GM23248 (cell line): ENCODE results near the gene AHSG. TPM values are rescaled to one million over a fixed set of nuclear protein-coding genes. Genes with fewer than 3 reads are reported as not detected.
A peak's percentile ranks its signal among the peaks of the same experiment; 100 is the strongest.

ENCODE experiments used
- DNase-seq: peaks from one replicate; pipeline ENCODE4 v3.0.0-alpha.2; 2015
- H2AFZ ChIP-seq: fragments of 200-600 bp; sonication (generic); 2 replicates; pipeline ENCODE4 v1.6.1; 2016; ENCODE audit warnings: antibody characterized with exemption
- H3F3A ChIP-seq: fragments of 200-600 bp; sonication (generic); 2 replicates; pipeline ENCODE4 v1.6.1; 2016; ENCODE audit warnings: mild to moderate bottlenecking, antibody characterized with exemption, mixed run types; ENCODE audit not compliant: insufficient read depth
- H3K27ac ChIP-seq: fragments of 200-600 bp; sonication (generic); 2 replicates; pipeline ENCODE4 v1.5.1; 2016; ENCODE audit warnings: mild to moderate bottlenecking
- H3K27me3 ChIP-seq: fragments of 200-600 bp; sonication (generic); replicated peaks from 2 replicates; pipeline ENCODE4 v1.6.1; 2016; ENCODE audit warnings: mild to moderate bottlenecking; ENCODE audit not compliant: insufficient read depth
- H3K36me3 ChIP-seq: fragments of 200-600 bp; sonication (generic); 2 replicates; pipeline ENCODE4 v1.6.1; 2016; ENCODE audit warnings: low read depth, mild to moderate bottlenecking
- H3K4me1 ChIP-seq: fragments of 200-600 bp; sonication (generic); 2 replicates; pipeline ENCODE4 v1.6.1; 2016; ENCODE audit warnings: mild to moderate bottlenecking; ENCODE audit not compliant: insufficient read depth
- H3K4me2 ChIP-seq: fragments of 200-600 bp; sonication (generic); one replicate; pipeline ENCODE4 v1.6.1; 2016; ENCODE audit warnings: mild to moderate bottlenecking; ENCODE audit not compliant: unreplicated experiment
- H3K4me3 ChIP-seq: fragments of 200-600 bp; sonication (generic); 2 replicates; pipeline ENCODE4 v1.5.1; 2016; ENCODE audit warnings: mild to moderate bottlenecking
- H3K79me2 ChIP-seq: fragments of 200-600 bp; sonication (generic); 2 replicates; pipeline ENCODE4 v1.6.1; 2016; ENCODE audit warnings: mild to moderate bottlenecking; ENCODE audit not compliant: insufficient read depth
- H3K9ac ChIP-seq: fragments of 200-600 bp; sonication (generic); 2 replicates; pipeline ENCODE4 v1.6.1; 2016; ENCODE audit warnings: mild to moderate bottlenecking
- H3K9me2 ChIP-seq: fragments of 200-600 bp; sonication (generic); 2 replicates; pipeline ENCODE4 v1.6.1; 2016; ENCODE audit warnings: mixed run types, mild to moderate bottlenecking, moderate library complexity; ENCODE audit not compliant: insufficient read depth
- H3K9me3 ChIP-seq: fragments of 200-600 bp; sonication (generic); one replicate; pipeline ENCODE4 v1.6.1; 2017; ENCODE audit warnings: low read depth
- H4K20me1 ChIP-seq: fragments of 200-600 bp; sonication (generic); 2 replicates; pipeline ENCODE4 v1.6.0; 2016; ENCODE audit not compliant: insufficient read depth
- EZH2 ChIP-seq: fragments of 200-600 bp; sonication (generic); IDR thresholded peaks from 2 replicates; pipeline ENCODE4 v1.6.1; 2018; ENCODE audit warnings: antibody characterized with exemption, mild to moderate bottlenecking; ENCODE audit not compliant: insufficient read depth, poor library complexity, severe bottlenecking
- EZH2phosphoT487 ChIP-seq: fragments of 200-600 bp; sonication (generic); IDR thresholded peaks from 2 replicates; pipeline ENCODE4 v1.6.1; 2018; ENCODE audit warnings: antibody characterized with exemption, moderate library complexity, mild to moderate bottlenecking, low read depth; ENCODE audit not compliant: insufficient read depth
- WGBS, 2 experiments: methylation state at CpG; one replicate each; pipeline ENCODE4 v1.1.6; 2015 to 2017; ENCODE audit warnings: low lambda C conversion rate in 2 of 2, low coverage in 1 of 2; ENCODE audit errors: missing lambda C conversion rate in 2 of 2; 5-methylcytosine and 5-hydroxymethylcytosine counted together
- in situ Hi-C: fragments of 300-500 bp; cut with MboI; formaldehyde crosslinking; loops from 2 replicates; pipeline ENCODE4 v1.15.0; 2020
- polyA plus RNA-seq: library from polyadenylated mRNA; unstranded; fragments of >200 nt; fragmentation: Nextera tagmentation; extraction: Ambion mirVana; gene quantifications from 2 replicates; pipeline ENCODE4 v1.2.1, GENCODE V29; 2016
- total RNA-seq: library from RNA; depleted of rRNA; stranded (reverse); fragments of >200 nt; shearing (Covaris generic); gene quantifications from 2 replicates; pipeline ENCODE4 v1.2.3, GENCODE V29; 2014

AHSG gene
- total and polyA plus RNA-seq, 2 experiments from 2014 or later = not detected

GRCh38 chr3:186569779-186570095, 43.1 kb upstream of the AHSG start:
- H4K20me1 ChIP-seq = no peaks in the 10 kb centered on the region
- peaks cover 15% of the 10 kb centered on the region for H3K4me1 ChIP-seq
- in situ Hi-C loops = no loop called here
- peak overlapping the region; percentile 87 for H3K4me3 ChIP-seq
- peak overlapping the region; percentile 97 for H2AFZ ChIP-seq
- peaks cover 70% of the 10 kb centered on the region for H3K79me2 ChIP-seq
- no peaks in the 10 kb centered on the region for H3K9me3 ChIP-seq
- no peaks in the 10 kb centered on the region for H3F3A ChIP-seq
- DNase-seq = no peak
- peak overlapping the region; percentile 78 for H3K9ac ChIP-seq
- H3K27me3 ChIP-seq = no peaks in the 10 kb centered on the region
- H3K36me3 ChIP-seq = peaks cover 14% of the 10 kb centered on the region
- no peak for TF ChIP-seq EZH2
- no peak for TF ChIP-seq EZH2phosphoT487
- H3K9me2 ChIP-seq = no peaks in the 10 kb centered on the region
- 8 to 9% methylated on average over 7 of the region's 7 CpGs for WGBS, 2 experiments
- H3K4me2 ChIP-seq = peak overlapping the region; percentile 88
- peak overlapping the region; percentile 22 for H3K27ac ChIP-seq

GRCh38 chr3:186570096-186570940, 42.5 kb upstream of the AHSG start, which contains the start of gene DNAJB11:
DNAJB11 (plus strand) TSS chr3:186570720; CDS start chr3:186570898, 178 bp downstream.
- 1 to 2% methylated on average over 53 to 59 of the region's 59 CpGs for WGBS, 2 experiments
- peak within 1 kb of the TSS; percentile 94 for H3K9ac ChIP-seq
- in situ Hi-C loops = no loop called here
- DNase-seq = peak; percentile 100
- peak within 1 kb of the TSS; percentile 97 for H2AFZ ChIP-seq
- H3K27me3 ChIP-seq = no peaks in the 10 kb centered on the region
- TF ChIP-seq EZH2phosphoT487 (no peak), EZH2 (no peak)
- peak within 1 kb of the TSS; percentile 96 for H3K4me2 ChIP-seq
- H3K27ac ChIP-seq = peak within 1 kb of the TSS; percentile 67
- peaks cover 15% of the 10 kb centered on the region for H3K4me1 ChIP-seq
- peaks cover 20% of the 10 kb centered on the region for H3K36me3 ChIP-seq
- peaks cover 65% of the 10 kb centered on the region for H3K79me2 ChIP-seq
- H3K4me3 ChIP-seq = peak within 1 kb of the TSS; percentile 92
- no peaks in the 10 kb centered on the region for H3K9me2 ChIP-seq
- H3F3A ChIP-seq = no peaks in the 10 kb centered on the region
- no peaks in the 10 kb centered on the region for H4K20me1 ChIP-seq
- H3K9me3 ChIP-seq = no peaks in the 10 kb centered on the region

GRCh38 chr3:186570941-186571643, 41.8 kb upstream of the AHSG start:
- in situ Hi-C loops = no loop called here
- Histone ChIP-seq H3K79me2 (peaks cover 58% of the 10 kb centered on the region), H3K9me3 (no peaks in the 10 kb centered on the region)

GRCh38 chr3:186571644-186572013, 41.2 kb upstream of the AHSG start:
- Histone ChIP-seq H3K4me3 (peak overlapping the region; percentile 92), H3K9ac (peak overlapping the region; percentile 94), H2AFZ (peak overlapping the region; percentile 93; the same call in 1 of the 2 replicates), H3K79me2 (peaks cover 53% of the 10 kb centered on the region), H4K20me1 (no peaks in the 10 kb centered on the region), H3K36me3 (peaks cover 29% of the 10 kb centered on the region), H3K9me2 (no peaks in the 10 kb centered on the region), H3F3A (no peaks in the 10 kb centered on the region), H3K27me3 (no peaks in the 10 kb centered on the region), H3K27ac (no peak overlapping the region), H3K4me1 (peaks cover 10% of the 10 kb centered on the region), H3K9me3 (no peaks in the 10 kb centered on the region), H3K4me2 (peak overlapping the region; percentile 96)
- DNase-seq = no peak
- 59 to 79% methylated on average over 2 of the region's 2 CpGs for WGBS, 2 experiments
- TF ChIP-seq EZH2phosphoT487 = no peak
- in situ Hi-C loops = no loop called here

More at GRCh38 chr3:186570941-186571643, 41.8 kb upstream of the AHSG start:
- Histone ChIP-seq H3K4me2 (peak overlapping the region; percentile 96), H3K27ac (peak overlapping the region; percentile 67), H4K20me1 (no peaks in the 10 kb centered on the region), H3K9ac (peak overlapping the region; percentile 94), H3K4me3 (peak overlapping the region; percentile 92), H3K9me2 (no peaks in the 10 kb centered on the region), H3K27me3 (no peaks in the 10 kb centered on the region), H2AFZ (peak overlapping the region; percentile 93), H3F3A (no peaks in the 10 kb centered on the region), H3K4me1 (peaks cover 14% of the 10 kb centered on the region), H3K36me3 (peaks cover 23% of the 10 kb centered on the region)
- 0 to 1% methylated on average over 15 to 21 of the region's 21 CpGs for WGBS, 2 experiments
- no peak for TF ChIP-seq EZH2
- TF ChIP-seq EZH2phosphoT487 = no peak
- DNase-seq = peak; percentile 17
